Pons (tissue), 1 donor: Measurements from ENCODE around the gene PRSS38.
"Not testable (repeated sequence)": the region's sequence is repeated elsewhere in the genome, so short reads cannot be mapped to it uniquely, and the experiment has no call there.

ENCODE experiments used
- DNase-seq: peaks from one replicate; pipeline ENCODE4 v3.0.0-alpha.2; 2016; ENCODE audit warnings: low spot score

The PRSS38 gene

DNA sequence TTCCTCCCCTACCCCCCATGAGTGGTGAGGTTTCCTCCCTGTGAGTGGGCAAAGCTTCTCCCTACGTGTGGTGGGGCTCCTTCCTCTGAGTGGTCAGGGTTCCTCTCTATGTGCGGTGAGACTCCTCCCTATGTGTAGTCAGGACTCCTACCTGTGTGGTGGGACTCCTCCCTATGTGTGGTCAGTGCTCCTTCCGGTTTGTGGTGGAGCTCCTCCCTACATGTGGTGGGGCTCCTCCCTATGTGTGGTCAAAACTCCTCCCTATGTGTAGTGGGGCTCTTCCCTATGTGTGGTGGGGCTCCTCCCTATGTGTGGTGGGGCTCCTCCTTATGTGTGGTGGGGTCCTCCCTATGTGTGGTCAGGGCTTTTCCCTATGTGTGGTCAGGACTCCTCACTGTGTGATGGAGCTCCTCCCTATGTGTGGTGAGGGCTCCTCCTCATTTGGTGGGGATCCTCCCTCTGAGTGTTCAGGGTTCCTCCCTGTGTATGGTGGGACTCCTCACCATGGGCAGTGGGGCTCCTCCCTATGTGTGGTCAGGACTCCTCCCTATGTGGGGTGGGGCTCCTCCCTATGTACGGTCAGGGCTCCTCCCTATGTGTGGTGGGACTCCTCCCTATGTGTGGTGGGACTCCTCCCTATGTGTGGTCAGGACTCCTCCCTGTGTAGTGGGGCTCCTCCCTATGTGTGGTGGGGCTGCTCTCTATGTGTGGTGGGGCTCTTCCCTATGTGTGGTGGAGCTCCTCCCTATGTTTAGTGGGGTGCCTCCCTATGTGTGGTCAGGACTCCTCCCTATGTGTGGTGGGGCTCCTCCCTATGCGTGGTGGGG, 29.1 kb downstream of the PRSS38 start:
- DNase-seq: no peak

DNA sequence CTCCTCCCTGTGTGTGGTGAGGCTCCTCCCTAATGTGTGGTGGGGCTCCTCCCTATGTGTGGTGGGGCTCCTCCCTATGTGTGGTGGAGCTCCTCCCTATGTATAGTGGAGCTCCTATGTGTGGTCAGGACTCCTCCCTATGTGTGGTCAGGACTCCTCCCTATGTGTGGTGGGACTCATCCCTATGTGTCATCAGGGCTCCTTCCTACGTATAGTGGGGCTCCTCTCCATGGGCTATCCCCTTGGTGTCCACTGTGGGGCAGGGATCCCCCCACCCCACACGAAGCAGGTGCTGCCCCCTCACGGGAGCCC, 29.6 kb downstream of the PRSS38 start:
- DNase-seq: no peak

DNA sequence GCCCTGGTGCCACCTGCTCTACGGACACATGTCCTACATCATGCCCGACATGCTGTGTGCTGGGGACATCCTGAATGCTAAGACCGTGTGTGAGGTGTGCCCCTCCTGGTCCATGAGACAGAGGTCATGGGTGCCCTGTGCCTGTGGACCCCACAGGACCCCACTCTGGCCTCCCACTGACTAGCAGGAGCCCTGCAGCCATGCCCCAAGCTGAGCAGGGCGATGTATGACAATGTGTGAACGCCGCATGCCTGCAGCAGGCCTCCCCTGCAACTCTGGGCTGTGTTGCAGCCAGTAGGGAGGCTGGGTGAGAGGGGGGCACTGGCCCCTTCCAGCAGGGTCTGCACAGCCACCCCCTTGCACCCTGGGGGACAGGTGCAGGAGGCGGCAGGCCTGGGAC, 30.0 kb downstream of the PRSS38 start:
- DNase-seq: no peak

DNA sequence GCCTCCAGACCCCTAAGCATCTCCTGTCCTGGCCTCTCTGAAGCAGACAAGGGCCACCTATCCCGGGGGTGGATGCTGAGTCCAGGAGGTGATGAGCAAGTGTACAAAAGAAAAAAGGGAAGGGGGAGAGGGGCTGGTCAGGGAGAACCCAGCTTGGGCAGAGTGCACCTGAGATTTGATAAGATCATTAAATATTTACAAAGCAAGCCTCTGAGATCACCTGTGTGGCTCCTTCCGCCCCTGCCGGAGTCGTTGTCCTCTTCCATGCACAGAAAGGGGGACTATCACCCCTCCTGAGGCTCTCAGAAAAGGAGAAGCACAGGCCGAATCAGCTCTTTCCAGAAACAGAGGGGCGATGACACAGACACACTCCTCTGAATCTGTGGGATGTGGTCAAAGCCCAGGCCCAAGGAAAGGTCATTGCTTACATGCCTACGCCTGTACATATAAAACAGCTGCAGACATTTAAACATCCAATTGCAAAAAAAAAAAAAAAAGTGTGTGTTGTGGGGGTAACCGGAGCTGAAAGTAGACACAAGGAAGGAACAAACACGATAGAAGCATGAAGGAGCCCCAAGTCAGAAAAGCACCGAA, 30.9 kb downstream of the PRSS38 start:
- no peak for DNase-seq

DNA sequence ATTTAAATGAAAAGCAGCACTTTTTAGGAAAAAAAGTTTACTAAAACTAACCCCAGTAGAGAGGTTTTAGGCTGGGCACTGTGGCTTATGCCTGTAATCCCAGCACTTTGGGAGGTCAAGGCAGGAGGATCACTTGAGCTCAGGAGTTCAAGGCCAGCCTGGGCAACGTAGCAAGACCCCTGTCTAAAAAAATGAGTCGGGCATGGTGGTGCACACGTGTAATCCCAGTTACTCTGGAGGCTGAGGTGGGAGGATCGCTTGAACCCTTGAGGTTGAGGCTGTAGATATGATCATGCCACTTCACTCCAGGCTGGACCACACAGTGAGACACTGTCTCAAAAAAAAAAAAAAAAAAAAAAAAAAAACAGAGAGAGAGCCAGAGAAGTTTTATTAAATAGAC, 31.6 kb downstream of the PRSS38 start:
- not testable (repeated sequence) for DNase-seq

DNA sequence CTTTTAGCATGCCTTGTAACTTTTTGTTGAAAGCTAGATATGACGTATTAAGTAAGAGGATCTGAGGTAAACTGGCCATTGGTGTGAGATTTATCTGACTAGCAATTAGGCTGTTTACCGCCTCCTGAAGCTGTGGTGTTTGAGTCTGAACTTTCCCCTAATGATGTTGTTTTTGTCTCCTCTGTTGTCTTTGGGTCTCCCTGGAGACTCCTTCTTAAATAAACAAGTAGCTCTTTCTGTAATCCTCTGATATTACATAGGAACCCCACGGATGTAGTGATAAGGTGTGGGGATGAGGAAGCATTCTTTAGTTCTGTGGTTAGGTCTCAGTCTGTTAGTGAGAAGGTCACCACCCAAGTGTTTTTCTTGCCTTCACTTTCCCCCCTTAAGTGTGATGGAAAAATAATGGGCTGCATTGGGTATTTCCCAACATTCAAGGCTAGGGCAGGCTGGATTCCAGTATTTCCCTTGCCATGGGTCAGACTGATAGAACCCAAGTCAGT, 33.0 kb downstream of the PRSS38 start:
- no peak for DNase-seq

DNA sequence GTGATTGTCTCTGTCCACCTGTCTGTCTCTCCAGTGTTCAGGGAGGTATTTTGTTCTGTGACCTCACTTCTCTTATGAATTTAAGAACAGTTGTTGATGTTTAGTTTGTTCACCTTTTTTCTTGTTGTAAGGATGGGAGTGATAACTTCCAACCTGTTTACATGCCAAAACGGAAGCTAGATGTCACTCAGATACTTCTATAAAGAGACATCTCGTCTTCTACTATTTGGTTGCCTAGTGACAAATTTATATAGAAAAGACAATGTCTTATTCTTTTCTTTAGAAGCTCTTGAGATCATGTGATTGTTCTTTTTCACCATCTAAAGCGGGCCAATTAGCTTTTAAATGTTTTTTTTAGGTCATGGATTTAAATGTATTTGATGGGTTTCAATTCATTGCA, 33.8 kb downstream of the PRSS38 start:
- peak; percentile 57 for DNase-seq

DNA sequence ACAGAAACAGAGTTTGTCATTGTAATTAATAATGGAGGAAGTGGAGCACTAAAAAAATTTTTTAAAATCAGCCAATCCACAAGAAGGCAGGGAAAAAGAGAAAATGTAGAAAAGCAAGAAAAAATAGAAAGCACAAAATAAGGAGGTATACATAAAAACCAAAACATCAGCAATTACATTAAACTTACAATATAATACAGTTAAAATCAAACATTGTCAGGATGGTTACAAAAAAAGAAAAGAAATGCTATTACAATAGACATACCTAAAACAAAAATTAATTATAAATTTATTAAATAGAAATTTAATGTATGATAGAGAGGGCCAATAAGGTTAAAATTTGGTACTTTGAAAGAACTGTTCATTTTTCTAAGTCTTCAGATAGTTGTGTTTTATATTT, 38.7 kb downstream of the PRSS38 start:
- no peak for DNase-seq

DNA sequence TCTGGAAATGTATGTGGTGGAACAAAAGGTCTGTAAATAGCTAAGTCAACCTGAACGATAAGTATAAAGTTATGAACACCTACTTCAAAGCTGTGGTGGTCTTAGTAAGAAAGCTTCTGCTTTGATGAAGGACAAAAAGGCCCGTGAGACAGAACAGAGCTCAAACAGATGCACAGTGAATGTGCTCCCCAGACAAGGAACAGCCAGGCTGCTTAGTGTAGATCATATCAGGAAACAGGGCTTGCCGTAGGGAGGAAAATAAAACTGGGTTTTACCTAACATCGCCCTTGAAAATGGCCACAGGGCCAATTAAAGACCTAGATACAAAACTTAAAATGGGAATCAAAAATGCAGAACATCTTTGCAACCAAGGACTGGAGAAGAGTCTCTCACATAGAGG, 40.2 kb downstream of the PRSS38 start:
- no peak for DNase-seq

DNA sequence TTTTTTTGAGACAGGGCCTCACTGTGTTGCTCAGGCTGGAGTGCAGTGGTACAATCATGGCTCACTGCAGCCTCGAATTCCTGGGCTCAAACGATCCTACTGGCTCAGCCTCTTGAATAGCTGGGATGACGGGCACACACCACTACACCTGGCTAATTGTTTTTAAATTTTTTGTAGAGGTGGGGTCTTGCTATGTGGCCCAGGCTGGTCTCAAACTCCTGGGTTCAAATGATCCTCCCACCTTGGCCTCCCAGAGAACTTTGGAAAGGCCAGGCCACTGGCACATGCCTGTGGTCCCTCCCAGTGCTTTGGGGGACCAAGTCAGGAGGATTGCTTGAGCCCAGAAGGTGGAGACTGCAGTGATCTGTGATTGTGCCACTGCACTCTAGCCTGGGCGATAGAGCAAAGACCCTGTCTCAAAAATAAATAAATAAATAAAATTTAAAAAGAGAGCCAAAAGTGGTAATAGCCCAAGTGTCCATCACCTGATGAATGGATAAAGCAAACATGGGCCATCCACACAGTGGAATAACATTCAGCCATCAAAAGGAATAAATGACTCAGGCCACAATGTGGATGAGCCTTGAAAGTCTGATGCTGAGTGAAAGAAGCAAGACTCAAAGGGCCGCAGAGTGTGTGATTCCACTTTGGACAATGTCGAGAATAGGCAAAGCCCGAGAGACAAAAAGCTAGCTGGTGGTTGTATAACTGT, 40.8 kb downstream of the PRSS38 start:
- DNase-seq: no peak

DNA sequence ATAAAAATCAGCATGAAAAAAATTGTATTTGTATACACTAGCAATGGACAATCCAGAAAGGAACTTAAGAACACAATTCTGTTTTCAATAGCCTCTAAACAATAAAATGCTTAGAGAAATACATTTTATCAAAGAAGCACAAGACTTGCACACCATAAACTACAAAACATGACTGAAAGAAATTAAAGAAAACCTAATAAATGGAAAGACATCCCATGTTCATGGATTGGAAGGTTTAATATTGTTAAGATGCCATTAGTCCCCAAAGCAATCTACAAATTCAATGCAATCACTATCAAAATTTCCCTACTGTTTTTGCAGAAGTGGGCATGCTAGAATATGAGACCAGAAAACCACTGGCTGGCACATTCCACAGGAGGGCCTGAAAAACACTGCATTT, 49.4 kb downstream of the PRSS38 start:
- no peak for DNase-seq

DNA sequence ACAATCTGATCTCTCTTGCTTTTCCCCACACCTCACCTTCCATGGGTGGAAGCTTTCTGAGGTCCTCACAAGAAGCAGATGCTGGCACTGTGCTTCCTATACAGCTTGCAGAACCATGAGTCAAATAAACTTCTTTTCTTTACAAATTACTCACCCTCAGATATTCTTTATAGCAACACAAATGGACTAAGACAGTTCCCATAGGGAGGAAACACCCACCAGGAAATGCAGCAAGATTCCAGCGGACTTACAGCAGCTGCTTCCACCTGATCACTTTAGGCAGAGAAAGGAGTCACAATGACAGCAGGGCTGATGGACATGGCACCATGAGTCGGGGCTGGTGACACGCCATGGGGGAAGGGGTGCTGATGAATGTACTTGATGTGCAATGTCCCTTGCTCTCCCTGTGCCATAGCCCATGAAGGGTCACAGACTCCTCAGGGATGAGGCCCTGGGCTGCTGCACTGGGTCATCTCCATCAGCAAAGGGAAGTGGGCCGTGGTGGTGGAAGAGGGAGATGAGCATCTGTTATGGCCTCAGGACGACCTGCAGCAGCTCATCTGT, 53.9 kb downstream of the PRSS38 start:
- no peak for DNase-seq

DNA sequence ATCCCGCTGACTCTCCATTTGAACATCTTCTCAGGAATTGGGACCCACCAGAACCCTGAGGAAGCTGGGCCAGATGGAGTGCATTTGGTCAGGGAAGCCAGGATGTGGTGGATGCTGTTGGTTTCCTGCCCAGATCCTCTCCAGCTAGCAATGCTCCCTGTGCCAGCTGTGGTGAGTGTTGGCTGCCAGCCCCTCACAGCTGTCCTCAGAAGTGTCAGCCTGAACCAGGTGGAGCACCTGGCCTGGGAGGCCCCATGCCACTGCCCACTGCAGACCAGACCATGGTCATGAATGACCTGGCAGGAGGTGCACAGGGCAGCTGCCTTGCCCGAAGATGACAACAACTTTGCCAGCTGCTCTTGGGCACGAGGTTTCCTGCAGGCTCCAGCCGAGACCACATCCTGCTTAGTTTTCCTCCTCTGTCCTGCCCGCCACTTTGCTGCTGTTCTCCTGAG, 54.4 kb downstream of the PRSS38 start:
- no peak for DNase-seq

DNA sequence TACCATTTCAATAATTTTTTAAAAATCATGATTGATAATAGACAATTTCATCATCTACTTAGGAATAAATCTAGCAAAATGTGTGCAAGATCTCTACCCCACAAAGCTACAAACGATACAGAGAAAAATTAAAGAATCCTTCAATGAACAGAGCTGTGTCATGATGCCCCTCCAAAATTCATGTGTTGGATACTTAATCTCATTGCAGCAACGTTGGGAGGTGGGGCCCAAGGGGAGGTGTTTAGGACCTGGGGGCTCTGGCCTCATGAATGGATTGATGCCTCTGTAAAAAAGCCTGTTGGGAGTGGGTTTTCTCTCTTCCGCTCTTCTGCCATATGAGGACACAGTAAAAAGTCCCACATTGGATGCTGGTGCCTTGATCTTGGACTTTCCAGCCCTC, 54.9 kb downstream of the PRSS38 start:
- no peak for DNase-seq

DNA sequence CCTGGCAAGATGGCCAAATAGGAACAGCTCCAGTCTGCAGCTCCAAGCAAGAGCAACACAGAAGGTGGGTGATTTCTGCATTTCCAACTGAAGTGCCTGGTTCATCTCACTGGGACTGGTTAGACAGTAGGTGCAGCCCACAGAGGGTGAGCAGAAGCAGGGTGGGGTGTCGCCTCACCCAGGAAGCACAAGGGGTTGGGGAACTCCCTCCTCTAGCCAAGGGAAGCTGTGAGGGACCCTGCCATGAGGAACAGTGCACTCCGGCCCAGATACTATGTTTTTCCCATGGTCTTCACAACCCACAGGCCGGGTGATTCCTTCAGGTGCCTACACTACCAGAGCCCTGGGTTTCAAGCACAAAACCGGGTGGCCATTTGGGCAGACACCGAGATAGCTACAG, 56.4 kb downstream of the PRSS38 start:
- DNase-seq: not testable (repeated sequence)

DNA sequence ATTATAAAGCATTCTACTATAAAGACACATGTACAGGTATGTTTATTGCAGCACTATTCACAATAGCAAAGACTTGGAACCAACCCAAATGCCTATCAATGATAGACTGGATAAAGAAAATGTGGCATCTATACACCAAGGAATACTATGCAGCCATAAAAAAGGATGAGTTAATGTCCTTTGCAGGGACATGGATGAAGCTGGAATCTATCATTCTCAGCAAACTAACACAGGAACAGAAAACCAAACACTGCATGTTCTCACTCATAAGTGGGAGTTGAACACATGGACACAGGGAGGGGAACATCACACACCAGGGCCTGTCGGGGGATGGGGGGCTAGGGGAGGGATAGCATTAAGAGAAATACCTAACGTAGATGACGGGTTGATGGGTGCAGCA, 62.3 kb downstream of the PRSS38 start:
- not testable (repeated sequence) for DNase-seq

DNA sequence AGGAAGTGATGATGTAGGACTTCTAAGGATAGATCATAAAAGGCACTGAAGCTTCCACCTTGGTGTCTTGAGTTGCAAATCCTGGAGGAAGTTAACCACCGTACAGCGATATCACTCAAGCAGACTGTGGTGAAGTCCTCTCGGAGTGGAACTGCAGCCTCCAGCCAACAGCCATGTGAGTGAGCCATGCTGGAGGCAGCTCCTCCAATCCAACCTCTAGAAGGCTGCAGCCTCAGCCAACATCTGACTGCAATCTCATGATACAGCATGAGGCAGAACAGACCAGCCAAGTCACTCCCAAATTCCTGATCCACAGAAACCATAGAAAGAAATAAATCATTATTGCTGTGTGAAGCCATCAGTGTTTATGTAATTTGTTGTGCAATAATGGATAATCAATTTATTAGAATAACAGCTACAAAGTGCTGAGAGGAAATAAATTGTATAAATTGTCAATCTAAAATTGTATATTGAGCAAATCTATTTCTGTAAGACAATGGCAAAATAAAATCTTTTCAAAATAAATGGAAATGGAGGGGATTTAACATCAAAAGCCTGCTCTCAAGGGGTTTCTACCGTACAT, 65.0 kb downstream of the PRSS38 start:
- DNase-seq: no peak

DNA sequence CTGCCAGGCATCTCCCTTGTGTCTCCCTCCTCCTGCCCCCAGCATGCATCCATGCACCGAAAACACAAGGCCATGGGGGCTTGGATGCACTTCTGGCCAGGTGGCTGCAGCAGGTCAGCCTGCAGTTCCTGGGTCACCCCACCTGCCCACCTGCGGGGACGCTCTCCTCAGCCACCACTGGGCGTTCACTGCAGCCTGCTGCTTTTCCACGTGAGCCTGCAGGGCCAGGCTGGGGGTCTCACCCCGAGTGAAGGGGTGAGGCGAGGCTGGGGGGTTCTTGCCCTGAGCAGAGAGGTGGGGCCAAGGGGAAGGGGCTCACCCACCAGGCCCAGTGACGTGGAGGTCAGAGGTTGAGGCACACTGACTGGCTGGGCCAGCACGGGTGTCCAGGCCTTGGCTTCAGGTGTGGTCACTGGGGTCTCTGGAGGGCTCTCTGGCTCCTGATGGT, 67.6 kb downstream of the PRSS38 start:
- no peak for DNase-seq

DNA sequence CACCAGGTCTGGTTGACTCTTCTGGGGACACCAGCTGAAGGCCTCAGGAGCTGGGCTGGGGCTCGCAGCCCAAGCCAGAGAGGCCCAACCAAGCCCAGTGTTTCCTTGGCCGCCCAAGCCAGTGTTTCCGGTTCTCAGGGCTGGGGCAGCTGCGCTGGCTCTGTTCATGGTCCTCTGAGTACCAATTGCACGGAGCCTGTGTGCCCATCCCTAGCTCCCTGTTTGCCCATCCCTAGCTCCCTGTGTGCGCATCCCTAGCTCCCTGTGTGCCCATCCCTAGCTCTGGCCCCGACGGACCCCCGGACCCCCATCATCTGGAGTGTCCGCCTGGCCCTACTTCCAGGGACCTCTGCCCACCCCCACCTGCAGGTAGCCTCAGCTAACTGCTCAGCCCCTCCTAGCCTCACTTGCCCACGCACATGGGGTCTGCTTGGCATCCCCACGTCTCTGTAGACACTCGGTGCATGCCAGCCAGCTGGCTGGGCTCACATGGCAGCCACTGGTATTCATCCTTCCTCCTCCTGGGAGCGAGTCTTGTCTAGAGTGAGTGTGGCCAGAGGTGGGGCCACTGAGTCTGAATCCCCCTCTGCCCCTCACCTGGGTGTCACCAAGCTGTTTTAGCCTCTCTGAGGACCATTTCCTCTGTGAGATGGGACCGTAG, 68.3 kb downstream of the PRSS38 start:
- DNase-seq: no peak

DNA sequence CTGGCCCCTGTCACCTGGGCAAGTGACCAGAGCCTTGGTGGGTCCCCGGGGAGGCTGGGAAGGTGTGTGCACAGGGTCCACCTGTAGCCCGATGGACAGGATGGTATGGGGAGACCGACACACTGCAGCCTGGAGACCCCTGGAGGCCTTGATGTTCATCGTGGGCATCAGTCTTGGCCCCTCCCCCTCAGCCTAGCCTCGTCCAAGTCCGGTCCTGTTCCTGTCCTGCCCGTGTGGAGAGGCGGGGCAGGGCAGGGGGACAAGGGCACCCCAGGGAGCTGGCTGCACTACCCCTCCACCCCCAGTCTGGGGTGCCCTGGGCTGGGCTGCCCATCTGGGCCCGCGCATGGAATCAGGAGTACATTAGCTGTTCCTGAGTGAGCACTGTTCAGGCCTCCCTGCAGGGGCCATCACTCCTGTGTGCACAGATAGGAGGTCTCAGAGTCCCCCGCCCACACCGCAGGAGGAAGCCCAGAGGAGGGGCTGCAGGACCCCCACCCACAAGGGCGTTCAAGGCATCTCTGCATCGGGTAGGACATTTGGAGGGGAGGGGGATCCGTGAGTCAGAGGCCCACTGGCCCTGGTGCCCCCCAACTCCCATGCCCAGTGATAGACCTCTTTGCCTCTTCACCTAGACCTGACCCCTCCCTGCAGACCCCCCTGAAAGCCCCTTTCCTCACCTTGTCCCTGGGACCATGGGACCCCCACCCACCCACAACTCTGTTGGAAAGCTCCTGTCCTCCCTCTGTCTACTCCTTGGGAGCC, 69.1 kb downstream of the PRSS38 start:
- no peak for DNase-seq

DNA sequence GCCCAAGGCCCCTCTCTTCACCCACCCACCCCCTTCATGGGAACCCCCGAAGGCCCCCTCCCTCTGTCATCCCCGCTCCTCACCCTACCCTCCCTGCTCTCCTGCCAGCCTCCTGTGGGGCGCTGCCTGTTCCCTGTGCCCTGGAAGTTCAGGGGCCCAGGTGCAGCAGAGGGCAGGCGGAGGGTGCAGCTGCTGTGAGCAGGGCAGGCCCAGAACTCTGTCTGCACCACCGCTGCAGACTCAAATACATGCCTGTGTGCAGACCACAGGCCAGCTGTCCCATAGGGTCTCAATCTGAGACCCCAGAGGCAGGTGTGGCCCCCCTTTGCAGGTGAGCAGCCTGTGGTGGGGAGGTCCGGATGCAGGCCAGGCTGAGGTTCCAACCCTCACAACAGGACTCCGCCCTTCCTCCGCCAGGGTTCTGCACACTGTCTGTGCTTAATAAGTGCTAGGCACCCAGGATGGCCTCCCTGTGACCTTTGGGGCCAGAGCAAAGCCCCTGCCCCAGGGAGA, 69.7 kb downstream of the PRSS38 start:
- no peak for DNase-seq
